GM19324 (cell line): ENCODE measurements around the gene OR1K1.
A peak's percentile ranks its signal among the peaks of the same experiment; 100 is the strongest.
"Not testable (repeated sequence)": the region's sequence is repeated elsewhere in the genome, so short reads cannot be mapped to it uniquely, and the experiment has no call there.

Source experiments
- ATAC-seq: cut with Tn5 transposase; IDR thresholded peaks from one replicate; pipeline ENCODE4 v1.9.1; 2021; ENCODE audit warnings: mild to moderate bottlenecking, moderate library complexity; ENCODE audit not compliant: unreplicated experiment, low FRiP score

The OR1K1 gene

DNA sequence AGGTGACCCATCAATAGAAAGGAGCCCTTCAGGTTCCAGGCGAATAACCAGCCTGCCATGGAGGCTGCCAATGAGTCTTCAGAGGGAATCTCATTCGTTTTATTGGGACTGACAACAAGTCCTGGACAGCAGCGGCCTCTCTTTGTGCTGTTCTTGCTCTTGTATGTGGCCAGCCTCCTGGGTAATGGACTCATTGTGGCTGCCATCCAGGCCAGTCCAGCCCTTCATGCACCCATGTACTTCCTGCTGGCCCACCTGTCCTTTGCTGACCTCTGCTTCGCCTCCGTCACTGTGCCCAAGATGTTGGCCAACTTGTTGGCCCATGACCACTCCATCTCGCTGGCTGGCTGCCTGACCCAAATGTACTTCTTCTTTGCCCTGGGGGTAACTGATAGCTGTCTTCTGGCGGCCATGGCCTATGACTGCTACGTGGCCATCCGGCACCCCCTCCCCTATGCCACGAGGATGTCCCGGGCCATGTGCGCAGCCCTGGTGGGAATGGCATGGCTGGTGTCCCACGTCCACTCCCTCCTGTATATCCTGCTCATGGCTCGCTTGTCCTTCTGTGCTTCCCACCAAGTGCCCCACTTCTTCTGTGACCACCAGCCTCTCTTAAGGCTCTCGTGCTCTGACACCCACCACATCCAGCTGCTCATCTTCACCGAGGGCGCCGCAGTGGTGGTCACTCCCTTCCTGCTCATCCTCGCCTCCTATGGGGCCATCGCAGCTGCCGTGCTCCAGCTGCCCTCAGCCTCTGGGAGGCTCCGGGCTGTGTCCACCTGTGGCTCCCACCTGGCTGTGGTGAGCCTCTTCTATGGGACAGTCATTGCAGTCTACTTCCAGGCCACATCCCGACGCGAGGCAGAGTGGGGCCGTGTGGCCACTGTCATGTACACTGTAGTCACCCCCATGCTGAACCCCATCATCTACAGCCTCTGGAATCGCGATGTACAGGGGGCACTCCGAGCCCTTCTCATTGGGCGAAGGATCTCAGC lies at the start of gene OR1K1:
OR1K1 (plus strand) TSS at position 58 of the 995 bp plus-strand sequence; CDS start at position 58, 0 bp downstream.
- no peak for ATAC-seq

DNA sequence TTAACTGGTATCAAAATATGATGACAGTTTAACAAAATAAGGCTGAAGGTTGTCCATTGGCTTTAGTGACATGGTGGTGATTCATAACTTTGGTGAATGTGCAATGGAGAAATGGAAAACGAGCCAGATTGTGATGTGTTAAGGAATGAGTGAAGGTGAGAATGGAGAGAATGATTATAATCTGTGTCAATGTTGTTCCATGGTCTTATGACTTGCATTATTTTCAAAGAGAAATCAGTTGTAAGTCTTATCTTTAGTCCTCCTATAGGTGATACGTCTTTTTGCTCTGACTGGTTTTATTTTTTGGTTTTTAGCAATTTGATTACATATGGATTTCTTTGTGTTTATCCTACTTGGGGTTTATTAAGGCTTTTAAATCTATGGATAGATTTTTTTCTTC lies 45.1 kb upstream of the OR1K1 start:
- ATAC-seq: no peak

- no peak for ATAC-seq
Measured at GRCh38 chr9:122767817-122768216, 32.1 kb upstream of the OR1K1 start.

DNA sequence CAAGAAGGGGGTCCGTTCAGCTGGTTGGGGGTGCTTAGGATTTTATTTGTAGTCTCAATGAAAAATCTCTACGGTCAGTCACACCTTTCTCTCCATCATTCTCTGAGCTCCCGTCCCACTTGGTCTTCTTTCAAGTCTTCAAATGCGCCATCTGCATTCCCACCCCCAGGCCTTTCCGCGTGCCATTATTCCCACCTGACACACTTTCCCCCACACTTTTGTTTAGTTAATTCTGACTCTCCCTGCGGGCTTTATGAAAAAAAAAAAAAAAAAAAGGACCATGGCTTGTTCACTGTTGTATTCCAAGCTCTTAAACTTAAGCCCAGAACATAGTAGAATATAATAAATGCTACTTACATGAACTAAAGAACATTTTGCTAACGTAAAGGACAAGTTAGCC lies 22.9 kb upstream of the OR1K1 start:
- no peak for ATAC-seq

DNA sequence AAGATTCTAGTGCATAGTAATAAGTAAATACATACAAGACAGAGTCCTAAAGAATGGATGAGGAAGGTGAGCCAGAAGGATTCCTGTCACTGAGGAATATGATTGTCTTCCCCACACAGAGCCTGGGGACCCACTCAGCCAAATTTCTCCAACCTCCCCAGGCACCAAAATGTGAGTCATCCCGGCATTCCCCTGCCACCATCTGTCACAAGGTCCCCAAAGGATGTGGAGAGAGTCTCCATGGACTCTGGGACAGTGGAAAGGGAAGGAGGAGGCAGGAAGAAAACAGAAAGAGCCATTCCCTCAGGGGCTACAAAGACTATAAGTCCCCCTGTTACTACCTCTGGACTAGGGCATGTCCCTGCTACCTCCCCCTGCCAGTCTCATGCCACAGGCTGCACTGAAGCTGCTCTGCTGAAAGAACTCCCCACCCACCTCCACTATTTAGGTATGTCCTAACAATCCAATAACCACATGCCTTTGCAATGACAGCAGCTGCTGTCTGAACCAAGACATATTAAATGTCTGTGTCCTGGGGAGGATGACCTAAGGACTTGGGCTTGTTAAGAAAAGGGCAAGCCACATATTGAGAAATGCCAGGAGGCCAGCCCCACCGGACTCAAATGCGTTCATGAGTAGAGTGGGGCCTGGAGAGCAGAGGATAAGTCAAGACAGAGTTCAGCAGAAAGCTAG lies 21.8 kb upstream of the OR1K1 start:
- ATAC-seq: no peak

DNA sequence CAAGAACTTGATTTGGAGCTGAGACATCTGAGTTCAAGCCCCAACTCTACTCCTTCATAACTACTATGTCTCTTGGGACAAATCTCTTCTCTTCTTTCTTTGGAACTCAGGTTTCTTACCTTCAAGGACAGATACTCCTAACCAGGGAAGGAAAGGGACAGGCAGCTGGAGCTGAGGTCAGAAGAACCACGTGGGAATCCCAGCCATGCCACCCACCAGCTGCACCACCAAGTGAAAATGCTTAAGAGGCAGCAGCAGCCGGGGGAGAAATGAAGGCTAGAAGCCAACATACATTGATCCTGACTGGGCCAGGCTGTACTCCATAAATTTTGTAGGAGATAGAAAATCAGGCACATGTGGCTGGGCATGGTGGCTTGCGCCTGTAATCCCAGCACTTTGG lies 20.7 kb upstream of the OR1K1 start:
- ATAC-seq: no peak

- no peak for ATAC-seq
Measured at GRCh38 chr9:122780026-122780425, 19.9 kb upstream of the OR1K1 start.

DNA sequence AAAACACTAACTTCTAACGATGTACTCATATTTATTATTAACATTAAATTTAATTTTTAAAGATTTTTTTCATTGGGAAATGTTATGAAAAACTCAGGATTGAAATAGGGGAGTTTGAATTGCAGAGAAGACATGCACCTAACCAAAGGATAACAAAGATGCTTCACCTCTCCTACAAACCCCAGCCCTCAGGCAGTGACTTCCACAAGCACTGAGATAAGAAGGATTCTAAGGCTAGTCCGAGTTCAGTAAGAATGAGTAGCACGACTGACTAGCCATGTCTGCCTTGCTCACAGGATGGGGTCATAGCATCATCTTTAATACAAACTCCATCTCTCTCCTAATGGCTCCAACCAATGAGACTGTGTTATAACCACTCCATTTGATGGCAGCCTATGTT lies 18.3 kb upstream of the OR1K1 start:
- ATAC-seq: no peak

- no peak for ATAC-seq
Measured at GRCh38 chr9:122785269-122785668, 14.7 kb upstream of the OR1K1 start.

- no peak for ATAC-seq
Measured at GRCh38 chr9:122786338-122786737, 13.6 kb upstream of the OR1K1 start.

GRCh38 chr9:122788831-122789230 lies 11.1 kb upstream of the OR1K1 start, which contains the start of gene OR5C1:
Gene OR5C1, plus strand, starts transcription at chr9:122788933. Its CDS starts 0 bp downstream, at chr9:122788933.
- no peak for ATAC-seq

DNA sequence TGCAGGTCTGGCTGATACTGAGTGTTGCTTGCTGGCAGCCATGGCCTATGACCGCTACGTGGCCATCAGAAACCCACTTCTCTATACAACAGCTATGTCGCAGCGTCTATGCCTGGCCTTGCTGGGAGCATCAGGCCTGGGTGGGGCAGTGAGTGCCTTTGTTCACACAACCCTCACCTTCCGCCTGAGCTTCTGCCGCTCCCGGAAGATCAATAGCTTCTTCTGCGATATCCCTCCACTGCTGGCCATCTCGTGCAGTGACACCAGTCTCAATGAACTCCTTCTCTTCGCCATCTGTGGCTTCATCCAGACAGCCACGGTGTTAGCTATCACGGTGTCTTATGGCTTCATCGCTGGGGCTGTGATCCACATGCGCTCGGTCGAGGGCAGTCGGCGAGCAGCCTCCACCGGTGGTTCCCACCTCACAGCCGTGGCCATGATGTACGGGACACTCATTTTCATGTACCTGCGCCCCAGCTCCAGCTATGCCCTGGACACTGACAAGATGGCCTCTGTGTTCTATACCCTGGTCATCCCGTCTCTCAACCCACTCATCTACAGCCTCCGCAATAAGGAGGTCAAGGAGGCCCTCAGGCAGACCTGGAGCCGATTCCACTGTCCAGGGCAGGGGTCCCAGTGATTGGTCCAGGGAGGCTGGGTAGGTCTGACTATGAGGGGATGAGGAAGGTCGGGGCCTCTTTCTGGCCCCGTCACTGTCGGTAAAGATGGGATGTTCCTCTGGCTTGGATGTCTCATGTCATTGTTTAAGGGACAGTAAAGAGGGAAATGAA lies 10.5 kb upstream of the OR1K1 start:
- ATAC-seq: no peak

- peak; percentile 53 for ATAC-seq
Measured at GRCh38 chr9:122791872-122792669, 7.9 kb upstream of the OR1K1 start.

- no peak for ATAC-seq
Measured at GRCh38 chr9:122797316-122798063, 2.4 kb upstream of the OR1K1 start.

GRCh38 chr9:122806661-122807060 lies 6.7 kb downstream of the OR1K1 start:
- ATAC-seq: no peak

DNA sequence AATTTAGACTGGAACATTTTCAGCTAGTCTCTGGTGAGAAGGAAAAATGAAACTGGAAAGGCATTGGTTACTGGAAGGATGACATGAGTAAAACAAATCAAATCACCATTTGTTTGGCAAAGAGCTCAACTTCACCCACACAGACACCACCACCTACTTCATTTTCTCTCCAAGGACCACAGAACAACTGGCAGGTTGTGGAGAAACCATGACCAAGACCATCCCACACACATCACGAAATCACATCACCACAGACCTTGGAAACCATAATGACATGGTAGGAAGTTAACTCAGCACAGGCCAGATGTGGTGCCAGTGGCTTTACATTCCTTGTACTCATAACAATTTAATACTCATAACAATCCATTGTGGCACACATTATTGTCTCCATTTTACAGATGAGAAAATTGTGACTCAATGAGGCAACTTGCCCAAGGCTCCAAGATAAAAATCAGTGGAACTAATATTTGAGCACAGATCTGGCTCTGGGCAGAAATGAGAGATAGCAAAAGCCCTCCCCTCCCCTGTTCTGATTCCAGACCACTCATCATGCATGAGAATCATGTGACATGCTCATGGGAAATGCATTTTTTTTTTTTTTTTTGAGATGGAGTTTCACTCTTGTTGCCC lies 7.5 kb downstream of the OR1K1 start:
- ATAC-seq: no peak

DNA sequence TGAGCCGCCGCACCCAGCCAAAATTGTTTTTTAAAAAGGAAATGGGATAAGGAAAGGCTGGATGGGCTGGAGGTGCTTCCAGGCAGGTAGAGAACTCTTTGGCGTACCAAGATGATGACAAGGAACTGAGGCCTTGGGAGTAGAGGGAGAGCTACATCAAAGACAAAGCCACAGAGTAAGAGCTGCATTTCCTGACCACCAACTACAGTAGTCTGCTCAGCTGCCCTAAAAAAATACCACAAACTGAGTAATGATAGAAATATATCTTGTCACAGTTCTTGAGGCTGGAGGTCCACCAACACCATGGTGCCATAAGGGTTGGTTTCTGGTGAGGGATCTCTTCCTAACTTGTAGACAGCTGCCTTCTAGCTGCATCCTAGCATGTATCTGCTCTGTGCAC lies 8.2 kb downstream of the OR1K1 start:
- ATAC-seq: no peak

DNA sequence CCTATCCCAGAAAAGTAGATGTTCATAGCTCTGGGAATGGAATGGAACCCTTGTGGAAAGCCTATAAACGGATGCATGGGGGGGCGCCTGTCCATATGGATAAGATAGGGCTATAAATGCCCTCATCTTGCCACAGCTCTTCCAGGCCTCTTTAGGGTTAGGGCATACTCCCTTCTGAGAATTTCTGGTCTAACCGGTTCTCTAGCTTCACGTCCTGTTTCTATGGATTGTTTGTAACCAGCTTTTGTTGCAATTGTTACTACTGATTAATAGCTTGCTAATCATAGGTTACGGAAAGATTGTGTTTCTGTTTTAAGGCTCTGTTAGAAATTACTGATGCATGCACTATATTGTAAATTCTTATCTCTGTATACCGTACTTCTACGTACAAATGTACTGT lies 9.3 kb downstream of the OR1K1 start:
- ATAC-seq: not testable (repeated sequence)
